ENCODE measurements around the gene ANO6.
"Not testable (repeated sequence)": the region's sequence is repeated elsewhere in the genome, so short reads cannot be mapped to it uniquely, and the experiment has no call there.

ANO6 gene

DNA sequence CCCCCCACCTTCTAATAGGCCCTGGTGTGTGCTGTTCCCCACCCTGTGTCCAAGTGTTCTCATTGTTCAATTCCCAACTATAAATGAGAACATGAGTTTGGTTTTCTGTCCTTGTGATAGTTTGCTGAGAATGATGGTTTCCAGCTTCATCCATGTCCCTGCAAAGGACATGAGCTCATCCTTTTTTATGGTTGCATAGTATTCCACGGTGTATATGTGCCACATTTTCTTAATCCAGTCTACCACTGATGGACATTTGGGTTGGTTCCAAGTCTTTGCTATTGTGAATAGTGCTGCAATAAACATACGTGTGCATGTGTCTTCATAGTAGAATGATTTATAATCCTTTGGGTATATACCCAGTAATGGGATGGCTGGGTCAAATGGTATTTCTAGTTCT is 20.5 kb downstream of the ANO6 start:
- DNase-seq (ENCODE audit: low spot score), result not testable (repeated sequence)

DNA sequence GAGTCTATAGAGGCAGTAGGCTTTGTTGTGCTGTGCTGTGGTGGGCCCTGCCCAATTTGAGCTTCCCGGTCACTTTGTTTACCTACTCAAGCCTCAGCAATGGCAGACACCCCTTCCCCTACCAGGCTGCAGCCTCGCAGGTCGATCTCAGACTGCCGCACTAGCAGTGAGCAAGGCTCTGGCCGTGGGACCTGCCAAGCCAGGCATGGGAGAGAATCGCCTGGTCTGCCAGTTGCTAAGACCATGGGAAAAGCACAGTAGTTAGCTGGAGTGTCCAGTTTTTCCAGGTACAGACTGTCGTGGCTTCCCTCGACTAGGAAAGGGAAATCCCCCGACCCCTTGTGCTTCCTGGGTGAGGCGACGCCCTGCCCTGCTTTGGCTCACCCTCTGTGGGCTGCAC is 26.3 kb downstream of the ANO6 start:
- DNase-seq (ENCODE audit: low spot score), result no peak

- no peak for DNase-seq (ENCODE audit: low spot score)
These were observed 28.1 kb downstream of the ANO6 start for GRCh38 chr12:45243963-45244362.

DNA sequence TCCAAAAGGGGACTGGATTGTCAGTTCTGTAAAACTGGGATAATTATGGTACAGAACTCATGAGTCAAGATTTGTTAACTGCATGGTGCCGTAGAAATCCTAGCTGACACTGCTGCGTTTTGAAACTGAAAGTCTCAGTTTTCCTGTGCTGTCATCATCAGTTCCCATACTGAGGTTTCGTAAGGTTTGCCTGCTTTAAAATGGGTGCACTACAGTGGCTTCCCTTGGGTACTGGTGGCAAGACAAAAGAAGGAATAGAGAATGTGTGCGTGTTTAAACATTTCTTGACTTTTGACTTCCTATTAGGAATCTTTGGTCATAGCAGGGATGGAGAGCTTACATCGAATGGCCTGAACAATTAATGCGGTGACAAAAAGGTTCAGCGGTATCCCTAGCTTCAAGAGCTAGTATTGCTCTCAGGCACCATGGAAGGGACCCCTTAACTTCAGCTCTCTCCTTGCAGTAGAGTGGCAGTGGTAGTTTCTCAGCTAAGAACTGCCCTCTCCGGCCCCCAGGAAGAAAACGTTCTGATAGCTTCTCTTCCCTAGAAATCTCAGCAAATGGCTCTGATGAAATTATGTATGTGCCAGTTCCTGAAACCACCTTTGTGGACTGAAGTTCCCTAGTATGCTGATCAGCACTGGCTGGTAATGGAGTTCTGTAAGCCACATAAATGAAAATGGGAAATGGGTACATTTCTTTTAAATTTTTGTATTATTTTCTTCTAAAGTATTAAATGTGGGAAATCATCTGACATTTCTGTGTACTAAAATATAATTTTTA is 28.9 kb downstream of the ANO6 start:
- no peak for DNase-seq (ENCODE audit: low spot score)

- DNase-seq (ENCODE audit: low spot score), result no peak
These were observed 30.3 kb downstream of the ANO6 start for GRCh38 chr12:45246236-45246635.

DNA sequence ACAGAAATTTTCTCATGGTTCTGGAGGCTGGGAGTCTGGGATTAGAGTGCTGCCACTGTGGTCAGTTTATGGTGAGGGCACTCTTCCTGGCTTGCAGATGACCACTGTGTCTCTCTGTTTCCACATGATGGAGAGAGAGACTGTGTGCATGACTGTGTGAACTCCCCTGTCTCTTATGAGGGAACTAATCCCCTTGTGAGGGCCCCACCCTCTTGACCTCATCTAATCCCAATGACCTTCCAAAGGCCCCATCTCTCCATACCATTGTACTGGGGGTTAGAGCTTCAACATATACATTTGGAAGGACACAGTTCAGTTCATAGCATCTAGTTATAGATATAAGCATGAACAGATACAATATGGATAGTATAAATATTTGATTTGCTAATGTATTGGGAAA is 31.7 kb downstream of the ANO6 start:
- no peak for DNase-seq (ENCODE audit: low spot score)

DNA sequence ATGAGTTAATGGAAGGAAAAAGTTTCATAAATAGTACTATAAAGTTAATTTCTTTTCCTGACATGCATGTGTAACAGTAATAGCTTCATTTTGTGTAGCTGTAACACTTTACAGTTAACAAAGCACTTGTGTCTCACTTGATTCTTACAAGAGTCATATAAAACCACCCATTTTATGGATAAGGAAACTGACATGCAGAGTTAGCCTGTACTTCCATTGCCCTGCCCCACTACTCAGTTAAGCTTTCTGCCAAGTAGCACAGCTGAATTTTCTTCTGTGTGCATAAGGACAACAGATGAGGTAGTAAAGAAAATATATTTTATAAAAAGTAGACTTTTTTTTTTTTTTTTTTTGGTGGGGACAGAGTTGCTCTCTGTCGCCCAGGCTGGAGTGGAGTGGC is 32.2 kb downstream of the ANO6 start:
- no peak for DNase-seq (ENCODE audit: low spot score)

DNA sequence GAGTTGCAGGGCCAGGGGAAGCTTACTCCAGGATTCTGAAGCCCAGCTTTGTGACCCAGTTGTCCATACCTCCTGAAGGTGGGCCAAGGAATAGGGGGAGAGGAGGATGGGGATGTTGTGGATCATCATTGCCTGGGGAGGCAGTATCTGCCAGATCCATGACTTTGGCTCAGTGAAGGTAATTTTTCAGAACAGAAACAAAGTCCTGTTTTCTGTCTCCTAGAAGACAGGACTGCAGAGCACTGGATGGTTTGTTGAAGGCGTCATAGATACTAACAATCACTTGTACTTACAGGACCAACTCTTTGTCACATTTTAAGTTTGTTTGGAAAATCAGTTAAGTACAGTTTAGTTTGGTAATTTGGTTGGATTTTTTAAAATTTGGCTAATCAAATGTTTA is 38.4 kb downstream of the ANO6 start:
- DNase-seq (ENCODE audit: low spot score), result no peak

- no peak for DNase-seq (ENCODE audit: low spot score)
These were observed 40.8 kb downstream of the ANO6 start for GRCh38 chr12:45256721-45257120.

- DNase-seq (ENCODE audit: low spot score), result no peak
These were observed 41.5 kb downstream of the ANO6 start for GRCh38 chr12:45257185-45257930.

GRCh38 chr12:45259675-45260074 is 43.8 kb downstream of the ANO6 start:
- DNase-seq (ENCODE audit: low spot score), result no peak

- DNase-seq (ENCODE audit: low spot score), result no peak
These were observed 44.4 kb downstream of the ANO6 start for GRCh38 chr12:45260104-45260815.

DNA sequence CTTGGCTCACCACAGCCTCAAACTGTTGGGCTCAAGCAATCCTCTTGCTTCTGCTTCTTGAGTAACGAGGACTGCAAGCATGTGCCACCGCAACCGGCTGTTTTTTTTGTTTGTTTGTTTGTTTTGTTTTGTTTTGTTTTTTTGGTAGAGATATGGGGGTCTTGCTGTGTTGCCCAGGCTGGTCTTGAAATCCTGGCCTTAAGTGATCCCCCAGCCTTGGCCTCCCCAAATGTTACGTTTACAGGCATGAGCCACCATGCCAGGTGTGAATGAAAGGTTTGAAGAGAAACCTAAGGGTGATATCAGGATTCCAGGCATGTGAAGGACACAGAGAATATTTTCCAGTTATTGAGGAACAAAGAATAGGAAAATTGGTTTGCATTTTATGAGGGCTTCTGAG is 45.0 kb downstream of the ANO6 start:
- no peak for DNase-seq (ENCODE audit: low spot score)

DNA sequence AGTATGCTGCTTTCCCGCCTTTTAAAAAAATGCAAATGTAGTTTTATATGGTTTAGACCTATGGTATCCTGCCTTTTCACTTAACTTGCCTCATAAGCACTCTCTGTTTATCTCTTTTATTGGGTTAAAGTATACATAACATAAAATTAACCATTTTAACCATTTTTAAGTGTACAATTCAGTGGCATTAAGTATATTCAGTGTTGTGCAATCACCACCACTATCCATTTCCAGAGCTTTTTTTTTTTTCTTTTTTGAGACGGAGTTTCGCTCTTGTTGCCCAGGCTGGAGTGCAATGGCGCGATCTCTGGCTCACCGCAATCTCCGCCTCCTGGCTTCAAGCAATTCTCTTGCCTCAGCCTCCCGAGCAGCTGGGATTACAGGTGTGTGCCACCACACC is 46.3 kb downstream of the ANO6 start:
- not testable (repeated sequence) for DNase-seq (ENCODE audit: low spot score)

GRCh38 chr12:45263587-45263986 is 47.7 kb downstream of the ANO6 start:
- DNase-seq (ENCODE audit: low spot score), result no peak

GRCh38 chr12:45268672-45269411 is 52.9 kb downstream of the ANO6 start:
- DNase-seq (ENCODE audit: low spot score), result peak; percentile 36

- DNase-seq (ENCODE audit: low spot score), result no peak
These were observed 53.5 kb downstream of the ANO6 start for GRCh38 chr12:45269412-45269751.

DNA sequence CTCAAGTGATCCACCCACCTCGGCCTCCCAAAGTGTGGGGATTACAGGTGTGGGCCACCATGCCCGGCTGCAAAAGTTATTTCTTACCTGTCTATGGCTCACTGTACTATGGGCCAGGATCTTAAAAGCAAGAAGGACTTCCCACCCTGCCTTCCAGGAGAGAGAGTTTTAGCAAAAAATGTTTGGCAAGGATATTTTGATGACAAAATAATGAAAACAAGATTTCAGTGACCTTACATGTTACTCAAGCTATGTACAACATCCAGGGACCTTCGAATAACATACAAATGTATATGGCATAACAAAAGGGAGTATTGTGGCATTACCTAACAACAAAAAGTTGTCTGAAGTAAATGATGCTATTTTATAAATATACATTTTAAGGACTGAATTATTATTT is 55.1 kb downstream of the ANO6 start:
- DNase-seq (ENCODE audit: low spot score), result no peak

- peak; percentile 94 for DNase-seq (ENCODE audit: low spot score)
These were observed 57.9 kb downstream of the ANO6 start for GRCh38 chr12:45273717-45274271.

DNA sequence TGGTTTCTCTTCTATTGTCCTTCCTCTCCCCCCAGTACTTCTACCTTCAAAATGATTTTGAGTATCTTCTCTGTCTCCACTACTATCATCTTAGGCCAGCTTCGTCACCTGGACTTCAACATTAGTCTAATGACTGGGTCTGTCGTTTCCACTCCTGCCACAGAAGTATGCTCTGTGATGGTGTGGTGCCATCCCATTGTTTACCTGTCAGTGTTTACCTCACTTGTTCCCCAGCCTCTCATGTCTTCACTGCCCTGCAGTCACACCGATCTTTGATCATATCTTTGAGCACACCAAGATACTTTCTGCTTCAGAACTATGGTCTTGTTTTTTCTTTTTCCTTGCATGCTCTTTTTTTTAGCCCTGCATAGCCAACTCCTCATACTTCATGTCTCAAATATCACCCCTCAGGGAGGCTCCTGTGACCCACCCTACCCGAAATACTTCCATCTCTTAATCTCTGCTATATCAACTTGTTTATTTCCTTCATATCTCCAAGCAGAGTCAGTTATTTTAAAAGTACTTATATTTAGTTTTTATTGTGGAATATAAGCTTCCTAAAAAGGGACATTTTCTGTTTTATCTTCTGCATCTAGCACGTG is 60.4 kb downstream of the ANO6 start:
- DNase-seq (ENCODE audit: low spot score), result no peak

DNA sequence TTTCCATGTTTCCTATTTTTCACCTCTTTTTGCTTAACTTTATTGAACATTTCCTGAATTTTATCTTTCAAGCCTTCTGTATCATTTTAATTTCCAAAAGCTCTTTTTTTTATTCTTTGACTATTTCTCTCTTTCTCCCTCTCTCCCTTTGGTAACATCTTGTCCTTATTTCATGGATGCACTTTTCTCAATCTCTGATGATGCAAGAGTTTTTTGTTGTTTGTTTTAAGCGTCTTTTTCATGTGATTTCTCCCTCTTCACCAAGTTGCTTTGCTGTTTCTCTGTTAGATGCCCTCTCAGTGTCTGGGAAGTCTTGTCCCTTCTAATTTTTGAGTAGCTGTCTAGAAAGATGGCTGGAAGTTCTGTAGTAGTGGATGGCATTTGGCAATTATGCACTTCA is 62.6 kb downstream of the ANO6 start:
- no peak for DNase-seq (ENCODE audit: low spot score)

Data from COLO829 (cell line).